Measurements from ENCODE around the gene CACNA1C.
"Not testable (repeated sequence)": the region's sequence is repeated elsewhere in the genome, so short reads cannot be mapped to it uniquely, and the experiment has no call there.

CACNA1C gene

GRCh38 chr12:2234091-2234490 is 181.3 kb downstream of the CACNA1C start:
- DNase-seq (ENCODE audit: low read depth) = no peak

DNA sequence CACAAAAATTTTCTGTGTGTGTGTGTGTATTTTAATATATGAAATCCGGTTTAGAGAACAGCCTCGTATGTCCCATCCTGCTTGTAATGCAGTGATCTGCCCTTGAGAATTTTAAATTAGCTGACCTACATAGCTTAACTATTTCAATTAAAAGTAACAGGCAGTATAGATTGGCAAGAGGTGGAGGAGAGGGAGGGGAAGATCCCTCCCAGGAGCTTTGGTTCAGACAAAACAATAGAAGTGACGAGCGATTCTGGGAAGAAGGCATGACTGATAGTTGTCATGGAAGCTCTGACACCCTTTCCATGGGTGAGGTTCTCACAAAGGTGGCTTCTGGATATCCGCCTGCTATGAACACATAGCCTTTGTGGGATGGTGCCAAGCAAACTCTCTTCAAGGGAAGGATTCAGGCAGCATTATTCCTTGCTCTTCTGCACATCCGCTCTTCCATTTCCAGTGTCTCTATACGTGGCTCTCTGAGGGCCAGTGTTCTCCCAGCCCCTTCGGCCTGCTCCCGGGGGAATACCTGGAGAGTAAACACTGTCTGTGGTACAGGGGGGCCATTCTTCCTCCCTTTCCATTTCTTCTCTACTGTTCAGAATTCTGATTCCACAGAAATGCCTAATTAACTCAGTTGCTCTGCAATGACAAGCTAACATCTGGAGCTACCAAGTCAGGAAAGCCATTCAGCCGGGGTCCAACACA is 182.0 kb downstream of the CACNA1C start:
- DNase-seq (ENCODE audit: low read depth) = no peak

DNA sequence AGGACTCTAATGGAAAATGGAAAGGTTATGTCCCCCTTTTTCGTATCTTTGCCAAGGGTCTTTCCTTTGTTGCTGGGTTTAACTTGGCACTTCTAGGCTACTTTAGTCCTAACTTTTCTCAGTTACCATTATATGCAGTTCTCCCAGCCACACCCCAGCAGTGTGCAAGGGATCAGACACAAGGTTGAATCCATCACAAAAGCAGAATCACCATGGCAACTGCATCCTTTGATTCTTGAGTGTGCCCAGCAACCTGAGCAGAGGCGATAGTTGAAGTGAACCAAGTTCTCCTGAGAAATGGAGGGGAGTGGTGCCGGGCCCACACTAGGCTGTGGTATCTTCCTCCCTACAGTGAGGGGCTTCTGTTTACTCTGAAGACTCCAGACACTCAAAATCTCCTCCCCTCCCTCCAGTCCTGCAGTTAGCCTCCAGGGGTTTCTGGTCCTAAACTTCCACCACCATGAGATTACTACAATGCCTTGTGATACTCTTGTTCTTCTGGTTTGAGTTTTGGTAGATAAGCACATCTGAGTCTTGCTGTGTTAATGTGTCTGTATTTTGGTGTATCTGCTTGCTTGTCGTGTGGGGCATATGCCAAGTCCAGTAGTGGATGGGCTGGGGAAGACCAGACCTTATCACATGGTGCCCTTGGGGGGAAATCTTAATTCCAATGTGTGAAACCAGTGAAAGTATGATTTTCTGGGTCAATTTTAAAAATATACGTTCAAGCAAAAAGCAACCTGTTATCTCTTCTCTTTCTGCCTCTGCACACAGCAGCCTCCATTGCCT is 183.9 kb downstream of the CACNA1C start:
- no peak for DNase-seq (ENCODE audit: low read depth)

GRCh38 chr12:2238111-2238510 is 185.3 kb downstream of the CACNA1C start:
- DNase-seq (ENCODE audit: low read depth) = no peak

DNA sequence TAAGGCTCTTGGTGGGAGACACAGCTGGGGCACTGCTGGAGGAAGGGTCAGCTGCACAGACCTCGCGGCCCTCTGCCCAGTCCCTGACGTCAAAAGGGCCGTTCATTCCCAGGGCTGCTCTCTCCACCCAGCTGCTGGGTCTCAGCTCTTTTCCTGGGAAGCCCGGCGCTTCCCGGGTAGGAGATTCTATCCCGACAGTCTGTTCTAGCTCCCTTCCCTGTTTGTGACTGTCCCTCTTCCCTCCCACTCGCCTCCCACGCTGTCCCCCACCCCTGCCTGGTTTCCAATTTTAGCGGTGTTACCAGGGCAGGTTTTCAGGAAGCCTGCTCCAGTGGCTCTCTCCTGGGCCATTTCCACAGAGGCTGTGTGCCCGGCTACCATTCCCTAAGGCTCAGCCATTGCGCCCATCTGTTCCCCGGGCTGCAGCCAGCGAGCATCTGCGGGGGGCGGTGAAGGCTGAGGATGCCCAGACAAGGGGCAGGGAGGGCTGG is 186.6 kb downstream of the CACNA1C start:
- no peak for DNase-seq (ENCODE audit: low read depth)

GRCh38 chr12:2240390-2240789 is 187.6 kb downstream of the CACNA1C start:
- DNase-seq (ENCODE audit: low read depth) = no peak

- DNase-seq (ENCODE audit: low read depth) = no peak
Observed at GRCh38 chr12:2240984-2241383, 188.2 kb downstream of the CACNA1C start.

DNA sequence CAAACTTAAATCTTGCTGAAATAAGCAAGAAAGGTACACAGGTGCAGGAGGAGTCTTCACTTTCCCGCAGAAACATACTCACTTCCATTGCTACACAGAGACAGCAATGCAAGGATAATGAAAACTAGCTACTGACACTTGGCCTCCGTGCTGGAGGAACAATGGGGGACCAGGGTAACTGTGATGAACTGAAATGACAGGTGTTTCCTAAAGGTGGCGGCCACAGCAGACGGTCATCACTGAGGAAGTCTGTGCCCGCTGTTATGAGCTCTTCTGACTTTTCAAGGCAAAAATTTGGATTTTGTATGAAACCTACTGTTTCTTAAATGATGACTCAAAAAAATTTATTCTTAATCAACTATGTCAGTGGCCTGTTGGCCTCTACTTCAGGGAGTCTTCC is 189.4 kb downstream of the CACNA1C start:
- no peak for DNase-seq (ENCODE audit: low read depth)

- no peak for DNase-seq (ENCODE audit: low read depth)
Observed at GRCh38 chr12:2242816-2243215, 190.0 kb downstream of the CACNA1C start.

DNA sequence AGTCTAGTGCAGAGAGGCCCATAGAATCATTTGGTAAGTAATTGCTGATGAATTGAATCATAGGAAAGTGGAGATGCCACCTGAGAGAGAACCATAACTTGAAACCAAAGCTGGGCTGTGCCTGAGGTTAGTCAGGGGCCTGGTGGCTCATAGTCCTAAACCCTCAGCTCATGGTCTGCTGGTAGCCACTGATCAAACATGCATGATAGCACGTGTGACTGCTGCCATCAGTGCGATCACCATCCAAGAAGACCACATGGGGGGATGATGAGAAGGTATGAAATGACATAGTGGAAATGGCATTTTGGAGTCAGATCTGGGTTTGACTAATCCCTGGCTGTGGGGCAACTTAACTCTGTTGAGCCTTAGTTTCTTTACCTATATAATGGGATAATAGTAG is 190.5 kb downstream of the CACNA1C start:
- DNase-seq (ENCODE audit: low read depth) = no peak

DNA sequence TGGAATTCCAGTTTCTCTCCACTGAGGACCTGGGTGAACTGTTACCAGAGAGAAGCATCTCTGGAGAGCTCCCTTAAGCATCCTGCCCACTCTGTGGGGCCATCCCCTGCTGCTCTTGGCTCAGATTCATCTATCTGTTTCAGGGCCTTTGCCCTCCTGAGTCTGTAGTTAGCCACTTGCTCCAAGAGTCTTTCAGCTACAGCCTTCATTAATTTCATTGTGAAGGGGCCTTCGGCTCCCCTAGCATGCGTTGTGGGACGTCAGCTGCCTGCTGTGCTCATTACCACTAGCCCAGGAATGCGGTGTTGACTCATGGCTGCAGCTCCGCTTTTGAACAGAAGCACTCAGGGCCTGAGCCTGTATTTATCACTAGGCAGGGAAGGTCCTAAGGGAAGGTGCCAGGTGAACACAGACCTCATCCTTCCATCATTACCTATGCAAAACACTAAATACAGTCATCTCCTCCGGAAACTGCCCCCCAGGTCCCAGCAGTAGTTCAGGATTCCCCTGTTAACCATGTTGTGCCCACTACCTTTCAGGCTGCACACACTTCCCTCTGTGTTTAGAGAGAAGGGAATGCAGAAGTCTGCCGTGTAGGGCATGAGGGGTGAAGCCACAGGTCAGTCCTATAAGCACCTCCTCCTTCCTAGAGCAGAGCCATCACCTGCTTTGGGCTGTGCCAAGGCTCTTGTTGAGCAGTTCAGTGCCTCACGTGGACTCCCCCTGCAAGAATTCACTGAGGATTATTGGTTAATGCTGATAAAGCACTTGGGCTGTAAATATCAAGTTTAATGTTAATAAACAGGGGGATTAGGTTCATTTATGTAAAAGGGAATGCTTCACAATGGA is 191.4 kb downstream of the CACNA1C start:
- no peak for DNase-seq (ENCODE audit: low read depth)

DNA sequence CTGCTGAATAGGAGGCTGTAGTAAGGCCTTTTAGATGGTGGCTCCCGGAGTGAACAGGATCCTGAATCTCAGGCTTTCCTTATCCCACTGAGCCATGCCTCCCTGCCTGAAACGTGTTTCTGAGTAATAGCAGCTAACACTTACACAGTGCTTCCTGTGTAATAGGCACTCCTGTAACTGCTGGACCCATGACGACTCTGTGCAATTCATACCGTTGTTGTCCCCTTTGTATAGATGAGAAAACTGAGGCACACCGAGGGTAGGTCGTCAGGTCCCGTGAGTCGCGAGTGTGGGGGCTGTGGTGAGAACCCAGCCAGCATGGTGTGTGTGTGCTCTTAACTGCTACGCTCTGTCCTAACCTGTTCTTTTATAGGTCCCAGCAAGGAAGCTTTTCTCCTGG is 193.6 kb downstream of the CACNA1C start:
- DNase-seq (ENCODE audit: low read depth) = no peak

GRCh38 chr12:2247120-2247519 is 194.3 kb downstream of the CACNA1C start:
- DNase-seq (ENCODE audit: low read depth) = no peak

- DNase-seq (ENCODE audit: low read depth) = no peak
Observed at GRCh38 chr12:2247596-2247995, 194.8 kb downstream of the CACNA1C start.

DNA sequence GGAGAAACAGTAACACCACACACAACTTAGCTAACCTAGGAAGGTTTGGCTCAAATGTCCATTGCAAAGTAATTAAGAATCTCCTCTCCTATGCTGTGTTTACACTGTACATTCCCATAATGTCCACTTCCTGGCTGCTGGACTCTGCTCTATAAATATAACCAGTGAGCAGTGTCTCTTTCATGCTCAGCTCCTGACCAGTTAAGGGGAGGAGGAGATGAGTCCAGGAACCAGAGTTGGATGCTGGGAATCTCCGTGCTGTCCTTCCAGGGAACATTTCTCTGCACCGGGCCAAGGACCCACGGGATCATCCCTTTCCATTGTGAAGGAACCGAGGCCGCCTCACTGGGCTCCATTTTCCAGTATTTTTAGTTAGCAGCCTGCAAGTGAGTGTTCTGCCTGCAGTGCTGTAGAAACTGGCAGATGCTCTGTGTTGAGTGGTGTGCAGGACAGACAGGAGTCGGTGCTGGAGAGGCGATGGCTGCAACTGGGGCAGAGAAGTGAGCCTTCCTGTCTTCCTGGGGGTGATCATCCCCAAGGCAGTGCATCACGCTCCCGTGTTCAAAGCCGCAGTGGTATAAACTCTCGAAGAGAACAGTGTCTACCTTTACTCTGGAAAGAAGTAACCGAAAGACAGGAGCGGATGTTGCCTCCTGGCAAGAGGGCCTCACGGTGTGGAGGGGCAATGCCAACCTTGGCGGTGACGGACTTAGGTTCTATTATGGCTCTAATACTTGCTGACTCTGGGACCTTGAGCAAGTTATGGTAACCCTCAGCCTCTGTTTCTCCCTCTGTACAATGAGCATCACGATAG is 195.5 kb downstream of the CACNA1C start:
- DNase-seq (ENCODE audit: low read depth) = no peak

GRCh38 chr12:2248901-2249381 is 196.2 kb downstream of the CACNA1C start:
- no peak for DNase-seq (ENCODE audit: low read depth)

GRCh38 chr12:2250797-2251196 is 198.0 kb downstream of the CACNA1C start:
- DNase-seq (ENCODE audit: low read depth) = no peak

DNA sequence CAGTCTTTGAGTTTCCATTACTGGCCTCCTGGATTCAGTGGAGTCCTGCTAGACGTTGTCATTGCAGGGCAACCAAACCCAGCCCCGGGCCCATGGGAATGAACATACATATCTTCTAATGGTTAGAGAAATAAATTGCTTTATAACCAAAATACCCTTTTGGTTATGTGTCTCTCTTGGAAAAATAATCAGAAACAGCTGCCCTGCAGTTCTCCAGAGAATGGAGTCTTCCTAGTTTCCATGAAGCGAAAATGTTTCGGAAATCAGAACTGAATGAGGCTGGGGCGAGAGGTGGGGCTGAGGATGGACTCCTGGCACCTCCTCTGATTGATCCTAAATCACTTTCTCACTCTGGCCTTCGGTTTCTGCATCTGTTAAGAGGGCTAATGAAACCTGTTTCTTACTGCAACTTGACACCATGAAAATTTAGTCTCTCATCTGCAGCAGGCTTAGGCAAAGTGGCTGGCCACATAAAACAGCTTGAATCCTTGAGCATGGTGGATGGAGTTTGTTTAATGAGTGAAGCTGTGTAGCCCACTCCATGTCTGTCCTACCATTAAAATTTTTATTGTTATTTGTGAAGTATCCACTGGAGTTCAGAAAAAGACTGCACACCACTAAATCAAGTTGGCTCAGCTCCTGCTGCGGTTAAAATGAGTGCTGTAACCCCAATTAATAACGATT is 198.9 kb downstream of the CACNA1C start:
- no peak for DNase-seq (ENCODE audit: low read depth)

DNA sequence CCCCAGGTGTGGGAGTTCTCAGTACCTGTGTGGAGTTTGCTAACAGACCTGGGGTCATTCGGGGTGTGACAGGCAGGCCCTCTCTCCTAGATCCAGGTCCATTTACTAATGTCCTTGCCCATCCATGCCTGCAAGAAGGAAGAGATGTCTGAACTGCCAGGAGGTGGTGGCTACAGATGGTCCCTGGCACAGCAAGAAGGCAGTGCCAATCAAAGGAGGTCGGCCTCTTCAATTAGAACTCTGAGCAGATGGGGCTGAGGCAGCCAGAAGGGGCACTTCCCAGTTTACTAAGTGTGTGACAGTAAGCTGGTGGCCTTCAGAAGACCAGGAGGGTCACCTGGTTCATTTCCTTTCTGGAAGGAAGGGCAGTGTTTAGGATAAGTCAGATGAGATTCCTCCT is 202.5 kb downstream of the CACNA1C start:
- no peak for DNase-seq (ENCODE audit: low read depth)

GRCh38 chr12:2255731-2256130 is 202.9 kb downstream of the CACNA1C start:
- not testable (repeated sequence) for DNase-seq (ENCODE audit: low read depth)

DNA sequence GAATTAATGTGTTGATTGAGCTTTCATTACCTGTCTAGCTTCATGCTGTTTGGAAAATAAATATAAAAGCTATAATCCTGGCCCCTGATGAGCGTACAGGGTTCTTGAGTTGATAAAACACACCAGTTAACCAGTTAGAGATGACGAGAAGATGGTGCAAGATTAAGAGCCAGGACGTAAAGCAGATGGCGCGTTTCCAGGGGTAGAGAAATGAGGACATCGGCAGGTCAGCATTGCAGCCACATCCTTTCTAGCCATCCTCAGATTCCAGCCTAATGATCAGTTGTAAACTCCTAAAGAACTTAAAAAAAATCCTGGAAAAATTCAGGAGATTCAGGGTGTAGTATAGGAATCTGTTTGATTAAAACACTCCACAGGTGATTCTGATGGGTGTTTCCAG is 203.7 kb downstream of the CACNA1C start:
- DNase-seq (ENCODE audit: low read depth) = no peak

Data from activated gamma-delta T cell treated with anti-CD3 and anti-CD28 coated beads, Interleukin-2, amount 50 U/mL, for 16 hours (primary cell).